Neuronal stem cell (in vitro differentiated cells): ENCODE measurements around the gene CCDC186.

Experiments
- DNase-seq: peaks from one replicate; pipeline ENCODE4 v3.0.0-alpha.2; 2013; ENCODE audit warnings: low spot score
- H2AFZ ChIP-seq: one replicate; pipeline ENCODE4 v1.6.1; 2013; ENCODE audit warnings: mild to moderate bottlenecking, low read length, inconsistent platforms
- H2AK5ac ChIP-seq: 2 replicates; pipeline ENCODE4 v1.6.1; 2013; ENCODE audit warnings: low read depth, mild to moderate bottlenecking, inconsistent platforms, low read length, moderate library complexity, mixed read lengths
- H2BK120ac ChIP-seq: 2 replicates; pipeline ENCODE4 v1.6.1; 2013; ENCODE audit warnings: low read depth, mild to moderate bottlenecking, inconsistent platforms, low read length, moderate library complexity, mixed read lengths
- H2BK12ac ChIP-seq: one replicate; pipeline ENCODE4 v1.6.1; 2013; ENCODE audit warnings: low read length, inconsistent platforms
- H2BK15ac ChIP-seq: 2 replicates; pipeline ENCODE4 v1.6.1; 2013; ENCODE audit warnings: mild to moderate bottlenecking, low read length, inconsistent platforms, mixed read lengths
- H2BK5ac ChIP-seq: one replicate; pipeline ENCODE4 v1.6.1; 2013; ENCODE audit warnings: inconsistent platforms, mild to moderate bottlenecking, low read length, moderate library complexity
- H3K14ac ChIP-seq: one replicate; pipeline ENCODE4 v1.6.1; 2013; ENCODE audit warnings: low read length, inconsistent platforms
- H3K18ac ChIP-seq: 2 replicates; pipeline ENCODE4 v1.6.1; 2013; ENCODE audit warnings: low read length, inconsistent platforms
- H3K23ac ChIP-seq: 2 replicates; pipeline ENCODE4 v1.6.1; 2013; ENCODE audit warnings: low read depth, mild to moderate bottlenecking, mixed read lengths, low read length, inconsistent platforms; ENCODE audit not compliant: poor library complexity
- H3K27ac ChIP-seq: replicated peaks from 3 replicates; pipeline ENCODE4 v1.5.1; 2013; ENCODE audit warnings: low read length, inconsistent platforms
- H3K27me3 ChIP-seq, 3 experiments: 2 replicates each; pipeline ENCODE4 v1.6.1; 2013; ENCODE audit warnings: low read length in 3 of 3, mild to moderate bottlenecking in 2 of 3, inconsistent platforms in 1 of 3, low read depth in 1 of 3, mixed read lengths in 1 of 3, moderate library complexity in 1 of 3; ENCODE audit not compliant: control insufficient read depth in 3 of 3, insufficient read depth in 3 of 3
- H3K36me3 ChIP-seq, 2 donors: replicated peaks in 1 of 2; 2 replicates each; pipeline ENCODE4 v1.6.1; 2013; ENCODE audit warnings: low read length in 2 of 2; ENCODE audit not compliant: control insufficient read depth in 2 of 2, insufficient read depth in 2 of 2
- H3K4ac ChIP-seq: 2 replicates; pipeline ENCODE4 v1.6.1; 2013; ENCODE audit warnings: inconsistent platforms, mild to moderate bottlenecking, low read length, moderate library complexity
- H3K4me1 ChIP-seq, 2 donors: 1 replicate in 1 of 2; 2 replicates in 1 of 2; pipeline ENCODE4 v1.6.1; 2013; ENCODE audit warnings: low read length in 2 of 2, low read depth in 1 of 2; ENCODE audit not compliant: control insufficient read depth in 2 of 2, insufficient read depth in 1 of 2
- H3K4me2 ChIP-seq: one replicate; pipeline ENCODE4 v1.6.1; 2013; ENCODE audit warnings: mild to moderate bottlenecking, low read length, inconsistent platforms; ENCODE audit not compliant: insufficient read depth, poor library complexity, severe bottlenecking
- H3K4me3 ChIP-seq, 2 donors: 2 replicates each; pipeline ENCODE4 v1.5.1; 2013; ENCODE audit warnings: low read length in 2 of 2, mild to moderate bottlenecking in 2 of 2, inconsistent platforms in 1 of 2, moderate library complexity in 1 of 2
- H3K79me1 ChIP-seq: one replicate; pipeline ENCODE4 v1.6.1; 2013; ENCODE audit warnings: low read depth, mild to moderate bottlenecking, inconsistent platforms, low read length, moderate library complexity
- H3K9ac ChIP-seq: one replicate; pipeline ENCODE4 v1.6.1; 2013; ENCODE audit warnings: mild to moderate bottlenecking, low read depth, low read length, inconsistent platforms; ENCODE audit not compliant: poor library complexity
- H3K9me3 ChIP-seq, 2 donors: replicated peaks in 1 of 2; 2 replicates each; pipeline versions ENCODE3 to v1.6.1; 2013; ENCODE audit warnings: low read length in 2 of 2, mild to moderate bottlenecking in 2 of 2, inconsistent platforms in 1 of 2, low read depth in 1 of 2, mixed read lengths in 1 of 2, moderate library complexity in 1 of 2; ENCODE audit not compliant: control insufficient read depth in 2 of 2, insufficient read depth in 1 of 2
- H4K8ac ChIP-seq: one replicate; pipeline ENCODE4 v1.6.1; 2013; ENCODE audit warnings: low read depth, mild to moderate bottlenecking, inconsistent platforms, low read length, moderate library complexity
- H4K91ac ChIP-seq: one replicate; pipeline ENCODE4 v1.6.1; 2013; ENCODE audit warnings: low read length, low read depth, mild to moderate bottlenecking, inconsistent platforms; ENCODE audit not compliant: poor library complexity
- WGBS, 2 donors: extraction: QIAGEN DNeasy Blood & Tissue Kit; methylation state at CpG; one replicate each; pipeline ENCODE4 v1.1.7; 2013; ENCODE audit warnings: missing lambda C conversion rate in 2 of 2, mixed read lengths in 1 of 2; ENCODE audit not compliant: insufficient read length in 2 of 2, insufficient replicate concordance in 1 of 2; ENCODE audit errors: extremely low coverage in 2 of 2; 5-methylcytosine and 5-hydroxymethylcytosine counted together

The CCDC186 gene

DNA sequence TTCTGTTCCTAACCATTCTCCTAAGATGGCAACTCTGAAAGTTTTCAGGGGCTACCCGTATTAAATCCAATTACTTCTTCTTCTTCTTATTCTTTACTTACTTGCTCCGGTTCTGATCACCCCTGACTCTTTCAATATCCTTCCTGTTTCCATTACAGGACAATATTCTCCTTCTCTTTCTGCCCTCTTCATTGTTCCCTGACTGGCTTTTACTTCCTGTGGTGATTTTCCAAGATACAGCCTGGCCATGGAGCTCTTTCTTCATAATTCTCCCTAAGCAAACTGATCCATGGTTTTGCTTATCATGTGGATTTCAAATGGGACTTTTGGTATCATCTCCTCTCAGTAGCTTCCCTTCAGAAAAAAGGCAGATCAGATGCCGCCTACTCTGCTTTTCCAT is 35.4 kb downstream of the CCDC186 start:
- H3K4ac ChIP-seq, result no peak overlapping the region
- H2BK120ac ChIP-seq, result no peak overlapping the region
- no peak overlapping the region for H2BK5ac ChIP-seq
- no CpG with 5 or more reads among the region's 3 CpGs for WGBS, 2 donors
- no peak overlapping the region for H3K9ac ChIP-seq
- no peaks in the 10 kb centered on the region for H3K79me1 ChIP-seq
- no peak overlapping the region for H2BK12ac ChIP-seq
- H3K4me3 ChIP-seq, result no peak overlapping the region
- peaks cover 0 to 9% of the 10 kb centered on the region in 2 donors for H3K36me3 ChIP-seq
- H3K4me2 ChIP-seq, result no peak overlapping the region
- no peaks in the 10 kb centered on the region for H3K4me1 ChIP-seq
- no peak overlapping the region for H3K18ac ChIP-seq
- H2BK15ac ChIP-seq, result no peak overlapping the region
- no peak overlapping the region for H2AFZ ChIP-seq
- H4K91ac ChIP-seq, result no peak overlapping the region
- no peak for DNase-seq
- no peaks in the 10 kb centered on the region for H3K9me3 ChIP-seq
- no peak overlapping the region for H4K8ac ChIP-seq
- H2AK5ac ChIP-seq, result no peak overlapping the region
- no peaks in the 10 kb centered on the region for H3K27me3 ChIP-seq
- H3K14ac ChIP-seq, result no peak overlapping the region
- H3K27ac ChIP-seq, result no peak overlapping the region
- no peak overlapping the region for H3K23ac ChIP-seq

DNA sequence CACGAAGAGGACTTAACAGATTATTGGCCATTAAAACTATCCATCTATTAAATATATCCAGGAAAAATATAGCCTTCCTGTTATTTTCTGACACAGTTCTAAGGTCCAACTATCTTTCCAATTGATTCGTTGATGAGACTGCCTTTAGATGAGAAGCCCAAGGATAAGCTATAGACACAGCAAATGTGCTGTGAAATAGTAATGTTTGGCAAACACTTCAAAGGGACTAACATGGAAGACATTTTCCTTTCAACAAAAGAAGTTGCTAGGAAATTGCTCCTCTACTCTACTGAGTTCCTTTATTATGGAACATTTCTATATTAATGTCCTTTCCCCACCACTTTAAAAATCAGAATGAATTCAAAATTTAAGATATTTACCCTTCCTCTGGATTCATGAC is 38.5 kb downstream of the CCDC186 start:
- Histone ChIP-seq H2AFZ (no peak overlapping the region), H3K79me1 (no peaks in the 10 kb centered on the region), H2BK5ac (no peak overlapping the region), H2BK15ac (no peak overlapping the region), H3K23ac (no peak overlapping the region), H3K14ac (no peak overlapping the region), H3K9ac (no peak overlapping the region), H3K27me3 (no peaks in the 10 kb centered on the region), H3K9me3 (no peaks in the 10 kb centered on the region), H2AK5ac (no peak overlapping the region), H4K91ac (no peak overlapping the region), H3K4me2 (no peak overlapping the region), H3K4me3 (no peak overlapping the region), H2BK120ac (no peak overlapping the region), H3K36me3 (peaks cover 0 to 11% of the 10 kb centered on the region in 2 donors), H2BK12ac (no peak overlapping the region), H3K27ac (no peak overlapping the region), H3K18ac (no peak overlapping the region), H3K4me1 (no peaks in the 10 kb centered on the region), H4K8ac (no peak overlapping the region), H3K4ac (no peak overlapping the region)
- no peak for DNase-seq
- no CpG with 5 or more reads among the region's 2 CpGs for WGBS, 2 donors

DNA sequence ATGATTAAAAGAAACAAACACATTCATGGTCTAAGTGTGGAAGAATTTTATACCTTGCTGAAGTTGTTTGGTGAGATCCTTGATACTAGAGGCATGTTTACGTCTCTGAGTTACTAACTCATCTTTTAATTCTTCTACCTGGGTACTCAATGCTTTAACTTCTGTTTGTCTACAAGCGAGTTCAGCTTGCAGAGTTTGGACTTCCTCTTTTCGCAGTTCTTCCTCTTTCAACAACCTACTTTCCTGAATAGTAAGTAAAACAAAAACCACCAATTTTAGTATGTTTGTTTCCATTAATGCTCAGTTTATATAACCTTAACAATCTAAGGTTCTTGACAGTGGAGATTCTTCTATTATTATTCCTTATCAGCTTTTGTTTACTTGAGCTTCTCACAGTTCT is 42.9 kb downstream of the CCDC186 start:
- no peak overlapping the region for H2BK120ac ChIP-seq
- no peak overlapping the region for H3K27ac ChIP-seq
- H3K4ac ChIP-seq, result no peak overlapping the region
- no peak overlapping the region for H2BK15ac ChIP-seq
- H3K14ac ChIP-seq, result no peak overlapping the region
- no peak overlapping the region for H3K4me3 ChIP-seq
- H2AFZ ChIP-seq, result no peak overlapping the region
- H3K9me3 ChIP-seq, result peaks cover 0 to 7% of the 10 kb centered on the region in 2 donors
- no CpG with 5 or more reads among the region's 3 CpGs for WGBS, 2 donors
- no peak overlapping the region for H3K4me2 ChIP-seq
- H4K8ac ChIP-seq, result no peak overlapping the region
- no peak for DNase-seq
- no peak overlapping the region for H3K18ac ChIP-seq
- peaks cover 0 to 11% of the 10 kb centered on the region in 2 donors for H3K36me3 ChIP-seq
- H4K91ac ChIP-seq, result no peak overlapping the region
- H2BK12ac ChIP-seq, result no peak overlapping the region
- H3K9ac ChIP-seq, result no peak overlapping the region
- no peaks in the 10 kb centered on the region for H3K4me1 ChIP-seq
- no peak overlapping the region for H2AK5ac ChIP-seq
- H3K27me3 ChIP-seq, result no peaks in the 10 kb centered on the region
- H3K79me1 ChIP-seq, result no peaks in the 10 kb centered on the region
- H2BK5ac ChIP-seq, result no peak overlapping the region
- no peak overlapping the region for H3K23ac ChIP-seq

DNA sequence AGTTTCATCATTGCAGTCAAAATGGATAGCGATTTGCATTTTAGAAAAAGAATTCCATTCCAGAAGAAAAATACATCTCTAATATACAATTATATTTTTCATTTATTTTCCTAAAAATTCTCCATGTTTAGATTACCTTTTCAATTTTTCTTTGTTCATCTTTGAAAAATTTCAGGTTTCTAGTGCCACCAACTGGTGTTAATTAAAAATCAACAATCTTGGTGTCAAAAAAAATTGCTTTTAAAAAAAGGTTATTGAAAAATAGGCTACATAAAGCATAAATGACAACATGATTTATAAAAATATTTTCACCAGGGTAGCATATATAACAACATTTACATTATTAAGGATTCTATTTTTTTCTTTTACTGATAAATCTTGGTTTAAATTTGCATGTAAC is 53.0 kb downstream of the CCDC186 start:
- Histone ChIP-seq H3K4ac (no peak overlapping the region), H2BK12ac (no peak overlapping the region), H3K18ac (no peak overlapping the region), H3K4me2 (no peak overlapping the region), H3K9ac (no peak overlapping the region), H2BK120ac (no peak overlapping the region), H3K27ac (no peak overlapping the region), H2AFZ (no peak overlapping the region), H4K8ac (no peak overlapping the region), H3K79me1 (no peaks in the 10 kb centered on the region), H2AK5ac (no peak overlapping the region), H3K23ac (no peak overlapping the region), H2BK5ac (no peak overlapping the region), H4K91ac (no peak overlapping the region), H3K4me3 (no peak overlapping the region), H3K36me3 (peaks cover 0 to 3% of the 10 kb centered on the region in 2 donors), H2BK15ac (no peak overlapping the region), H3K4me1 (no peaks in the 10 kb centered on the region), H3K14ac (no peak overlapping the region), H3K9me3 (no peaks in the 10 kb centered on the region), H3K27me3 (peaks cover 0 to under 1% (median 0%) of the 10 kb centered on the region in 3 experiments)
- no peak for DNase-seq
- WGBS, 2 donors, result no CpG with 5 or more reads among the region's 1 CpG
